NCI-H69 (cell line): ENCODE results near the gene CORO6.

Source experiments
- DNase-seq: peaks from one replicate; lab custom pipeline; 2025; lab: John Stamatoyannopoulos, UW

The CORO6 gene

GRCh38 chr17:29565643-29566472 is 56.9 kb downstream of the CORO6 start:
- DNase-seq, result peak; percentile 87
